HG03571 (cell line): Measurements from ENCODE around the gene TGFB1.
"Not testable (repeated sequence)": the region's sequence is repeated elsewhere in the genome, so short reads cannot be mapped to it uniquely, and the experiment has no call there.

ENCODE experiments used
- ATAC-seq: cut with Tn5 transposase; IDR thresholded peaks from one replicate; pipeline ENCODE4 v1.9.1; 2021; ENCODE audit not compliant: unreplicated experiment

TGFB1 gene

DNA sequence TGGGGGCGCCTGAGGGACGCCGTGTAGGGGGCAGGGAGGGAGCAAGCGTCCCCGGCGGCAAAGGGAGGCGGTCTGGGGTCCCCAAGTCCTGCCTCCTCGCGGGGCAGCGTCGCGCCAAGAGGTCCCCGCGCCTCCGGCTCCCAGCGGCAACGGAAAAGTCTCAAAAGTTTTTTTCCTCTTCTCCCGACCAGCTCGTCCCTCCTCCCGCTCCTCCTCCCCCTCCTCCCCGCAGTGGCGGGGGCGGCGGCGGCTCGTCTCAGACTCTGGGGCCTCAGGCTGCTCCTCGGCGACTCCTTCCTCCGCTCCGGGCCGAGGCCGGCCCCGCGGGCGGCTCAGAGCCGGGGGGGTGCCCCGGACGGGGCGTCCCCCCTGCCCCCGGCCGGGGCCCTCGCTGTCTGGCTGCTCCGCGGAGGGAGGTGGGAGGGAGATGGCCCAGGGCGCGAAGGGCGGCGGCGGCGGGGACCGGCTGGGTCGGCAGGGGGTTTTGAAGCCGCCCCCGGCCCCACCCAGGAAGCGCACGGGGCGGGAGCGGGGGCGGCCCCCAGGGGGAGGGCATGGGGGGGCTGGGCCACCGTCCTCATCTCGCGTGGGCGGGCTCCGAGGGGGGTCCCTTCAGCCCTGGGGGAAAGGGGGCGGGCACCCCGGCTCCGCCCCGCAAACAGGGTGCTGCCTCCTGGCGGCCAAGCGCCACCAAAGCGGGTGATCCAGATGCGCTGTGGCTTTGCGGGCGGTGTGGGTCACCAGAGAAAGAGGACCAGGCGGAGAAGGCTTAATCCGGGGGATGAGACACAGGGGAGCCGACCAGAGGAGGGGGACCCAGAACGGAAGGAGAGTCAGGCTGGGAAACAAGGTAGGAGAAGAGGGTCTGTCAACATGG, at the start of gene TGFB1:
Gene TGFB1 (minus strand): TSS at position 457 of the 877 bp plus-strand sequence. CDS start 878 bp downstream, outside the sequence.
- ATAC-seq, result peak; percentile 37

DNA sequence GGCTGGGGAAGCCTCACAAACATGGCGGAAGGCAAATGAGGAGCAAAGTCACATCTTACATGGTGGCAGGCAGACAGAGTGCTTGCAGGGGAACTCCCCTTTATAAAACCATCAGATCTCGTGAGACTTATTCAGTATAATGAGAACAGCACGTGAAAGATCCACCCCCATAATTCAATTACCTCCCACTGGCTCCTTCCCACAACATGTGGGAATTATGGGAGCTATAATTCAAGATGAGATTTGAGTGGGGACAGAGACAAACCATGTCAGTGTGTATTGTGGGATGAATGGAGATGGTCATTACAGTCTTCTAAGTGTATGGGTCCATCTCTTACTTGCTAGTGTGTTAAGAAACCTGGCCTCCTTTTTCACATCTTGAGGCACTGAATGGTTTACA, 48.3 kb upstream of the TGFB1 start:
- ATAC-seq, result no peak

DNA sequence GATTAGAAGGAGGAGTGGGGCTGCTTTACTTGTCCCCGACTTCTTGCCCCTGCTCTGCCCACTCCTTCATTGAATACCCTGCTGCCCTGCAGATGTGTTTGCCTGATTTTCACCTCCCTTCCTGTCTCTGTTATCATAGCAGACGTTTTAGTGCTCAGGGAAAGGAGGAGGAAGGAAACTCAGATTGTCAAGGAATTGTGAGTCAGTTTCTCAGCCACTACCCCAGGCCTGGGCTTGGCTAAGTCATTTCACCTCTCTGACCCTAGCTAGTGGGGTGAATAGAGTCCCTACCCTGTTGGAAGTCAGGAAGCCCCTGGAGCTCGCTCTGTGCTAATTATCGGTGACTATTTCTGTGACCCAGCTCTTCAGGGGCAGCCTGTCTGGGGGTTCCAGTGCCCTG, 47.8 kb upstream of the TGFB1 start:
- ATAC-seq, result no peak

DNA sequence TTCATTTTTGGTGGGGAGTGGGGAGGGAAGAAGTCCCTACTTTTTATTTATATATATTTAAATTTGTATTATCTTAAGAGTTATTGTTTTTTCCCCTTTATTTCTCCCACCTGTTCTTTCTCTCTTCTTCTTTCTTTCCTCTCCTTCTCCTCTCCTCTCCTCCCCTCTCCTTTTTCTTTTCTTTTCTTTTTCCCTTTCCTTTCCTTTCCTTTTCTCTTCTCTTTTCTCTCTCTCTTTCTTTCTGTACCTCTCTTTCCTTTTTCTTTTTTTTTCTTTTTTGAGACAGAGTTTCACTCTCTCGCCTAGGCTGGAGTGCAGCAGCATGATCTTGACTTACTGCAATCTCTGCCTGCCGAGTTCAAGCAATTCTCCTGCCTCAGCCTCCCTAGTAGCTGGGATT, 45.8 kb upstream of the TGFB1 start:
- no peak for ATAC-seq

DNA sequence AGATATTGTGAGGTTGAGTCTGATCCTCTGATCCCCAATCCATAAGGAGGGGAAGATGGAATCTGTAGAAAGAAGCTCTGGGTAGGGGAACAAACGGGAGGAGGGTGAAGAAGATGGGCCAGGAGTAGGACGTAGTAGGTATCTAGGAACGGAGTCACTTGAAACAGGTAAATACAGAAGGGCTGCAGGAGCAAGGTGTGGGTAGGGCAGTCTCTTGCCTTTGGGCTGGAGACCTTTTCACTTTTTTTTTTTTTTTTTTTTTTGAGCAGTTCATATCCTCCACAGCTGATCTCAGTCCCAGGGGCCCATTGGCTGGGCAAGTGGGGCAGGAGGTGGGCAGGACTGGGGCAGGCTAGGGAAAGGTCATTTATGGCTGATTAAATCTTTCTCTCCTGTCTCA, 45.4 kb upstream of the TGFB1 start:
- no peak for ATAC-seq

DNA sequence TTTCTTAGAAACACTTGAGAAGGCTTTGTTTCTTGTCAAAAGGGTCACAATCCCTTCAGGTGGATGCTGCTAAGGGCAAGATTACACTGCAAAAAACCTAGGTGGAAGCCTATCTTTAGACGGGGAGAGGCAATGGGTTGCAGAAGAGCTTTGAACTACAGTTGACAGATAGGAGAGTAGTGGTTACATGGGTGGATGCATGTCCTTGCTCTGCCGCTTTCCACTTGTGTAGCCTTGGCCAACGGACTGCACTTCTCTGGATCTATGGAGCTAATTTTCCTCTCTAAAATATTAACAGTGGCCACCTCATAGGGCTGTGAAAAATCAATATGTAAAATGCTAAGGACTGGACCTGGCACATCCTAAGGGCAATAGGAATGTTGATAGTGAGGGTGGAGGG, 44.9 kb upstream of the TGFB1 start:
- ATAC-seq, result no peak

DNA sequence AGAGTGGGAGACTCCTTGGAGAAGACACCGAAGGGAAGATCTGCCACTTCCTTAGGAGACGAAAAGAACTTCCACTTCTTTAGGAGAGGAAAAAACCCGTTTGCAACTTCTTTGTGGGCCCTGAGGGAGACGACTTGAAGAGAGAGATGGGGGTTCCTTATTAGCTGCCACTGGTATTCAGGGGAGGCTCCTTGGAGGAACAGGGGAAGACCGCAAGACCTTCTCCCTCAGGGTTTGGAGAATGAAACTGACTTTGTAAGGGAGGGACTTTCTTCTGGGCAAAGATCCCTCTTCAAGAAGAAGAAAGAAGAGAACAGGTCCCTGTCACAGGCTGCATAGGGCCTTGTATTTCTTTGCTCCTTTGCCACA, 44.3 kb upstream of the TGFB1 start:
- ATAC-seq, result no peak

DNA sequence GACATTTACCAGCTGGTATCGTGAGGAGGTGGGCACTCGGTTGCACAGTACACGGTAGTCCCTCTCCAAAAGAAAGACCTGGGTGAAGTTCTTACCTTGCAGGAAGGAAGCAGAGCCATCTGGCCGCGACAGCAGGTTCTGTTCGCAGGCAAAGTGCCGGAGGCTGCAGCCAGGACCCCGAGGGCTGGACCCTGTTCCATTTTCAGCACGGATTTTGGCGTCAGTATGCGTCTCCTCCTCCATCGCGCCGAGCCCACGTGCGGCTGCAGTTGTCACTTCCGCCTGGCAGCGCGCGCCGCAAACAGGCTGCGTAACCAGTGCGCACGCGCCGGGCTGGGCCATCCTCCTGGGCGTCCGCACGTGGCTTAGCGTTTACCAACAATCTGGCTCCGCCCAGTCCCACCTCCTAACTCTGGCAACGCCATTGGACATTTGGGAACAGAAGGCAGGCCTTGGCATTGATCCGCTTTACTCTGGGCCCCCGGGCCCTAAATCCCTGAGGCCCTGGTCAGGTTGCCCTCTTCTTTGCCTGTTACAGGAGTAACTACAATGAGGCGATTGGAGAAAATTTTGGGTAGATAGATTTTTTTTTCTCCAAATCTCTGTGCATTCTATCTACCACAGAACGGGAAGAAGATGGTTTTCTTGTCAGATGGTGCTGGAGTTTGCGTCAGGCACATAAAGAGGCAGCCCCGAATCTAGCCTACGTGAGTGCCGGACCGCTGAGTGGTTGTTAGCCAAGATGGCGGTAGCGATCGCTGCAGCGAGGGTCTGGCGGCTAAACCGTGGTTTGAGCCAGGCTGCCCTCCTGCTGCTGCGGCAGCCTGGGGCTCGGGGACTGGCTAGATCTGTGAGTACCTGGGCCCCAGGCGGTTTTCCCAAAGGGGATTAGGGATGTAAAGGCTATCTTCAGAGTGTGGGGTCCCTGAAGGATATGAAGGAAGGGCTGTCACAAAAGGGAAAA, 43.6 kb upstream of the TGFB1 start, which contains the start of the genes BCKDHA and EXOSC5:
Gene BCKDHA (plus strand): TSS at position 733 of the 964 bp plus-strand sequence. CDS start 10 bp downstream, at position 743.
Gene EXOSC5 (minus strand): TSS at position 274 of the 964 bp plus-strand sequence. CDS start 31 bp downstream, at position 243.
- ATAC-seq, result peak; percentile 82

DNA sequence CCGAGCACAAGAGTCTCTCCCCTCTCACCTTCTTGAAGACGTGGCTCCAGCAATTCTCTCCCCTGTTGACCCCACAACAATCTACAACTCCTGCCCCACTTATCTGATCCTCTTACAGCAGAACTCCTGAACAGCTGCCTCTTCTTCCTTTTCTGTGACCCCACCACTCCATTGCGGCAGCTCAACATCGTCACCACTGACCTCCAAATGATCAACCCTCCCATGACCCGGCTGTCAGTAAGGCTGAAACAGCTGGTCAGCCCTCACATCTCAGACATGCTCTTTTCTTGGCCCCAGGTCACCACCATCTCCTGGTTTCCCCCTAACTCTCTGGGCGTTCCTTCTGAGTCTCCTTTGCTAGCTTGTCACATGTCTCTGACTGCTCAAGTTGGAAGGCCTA, 41.6 kb upstream of the TGFB1 start:
- ATAC-seq, result no peak

DNA sequence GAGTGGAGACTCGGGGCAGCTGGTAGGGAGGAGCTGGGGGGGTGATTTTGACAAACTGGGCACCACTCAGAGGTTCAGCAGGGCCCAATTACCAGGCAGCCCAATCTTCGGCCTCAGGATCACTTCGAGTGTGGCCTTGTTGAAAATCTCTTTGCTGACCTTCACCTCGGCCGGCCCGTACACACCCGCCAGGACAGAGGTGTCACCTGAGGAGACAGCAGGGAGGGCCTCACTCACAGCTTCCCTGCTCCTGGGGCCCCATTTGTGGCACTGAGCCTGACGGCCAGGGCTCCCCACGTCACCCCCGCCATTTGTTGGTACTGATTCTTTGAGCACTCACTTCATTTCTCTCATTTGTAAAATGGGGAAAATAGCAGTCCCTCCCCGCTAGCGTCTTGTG, 39.1 kb upstream of the TGFB1 start:
- ATAC-seq, result no peak

DNA sequence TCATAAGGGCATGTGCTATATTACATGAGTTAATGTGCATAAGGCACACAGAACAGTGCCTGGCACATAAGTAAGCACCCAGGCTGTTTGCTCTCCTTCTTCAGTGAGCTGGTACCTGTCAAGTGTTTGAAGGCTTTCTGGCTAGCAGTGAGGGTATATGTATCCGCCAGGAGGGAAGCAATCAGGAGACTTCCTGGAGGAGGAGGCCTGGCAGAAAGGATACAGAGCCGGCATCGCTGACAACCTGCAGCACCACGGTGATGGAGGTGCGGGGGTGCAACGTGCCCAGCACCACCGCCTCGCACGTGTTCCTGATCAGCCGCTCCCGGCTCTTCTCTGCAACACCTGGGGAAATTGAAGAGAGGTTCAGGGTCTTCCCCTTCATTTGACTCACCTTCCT, 37.9 kb upstream of the TGFB1 start:
- no peak for ATAC-seq

DNA sequence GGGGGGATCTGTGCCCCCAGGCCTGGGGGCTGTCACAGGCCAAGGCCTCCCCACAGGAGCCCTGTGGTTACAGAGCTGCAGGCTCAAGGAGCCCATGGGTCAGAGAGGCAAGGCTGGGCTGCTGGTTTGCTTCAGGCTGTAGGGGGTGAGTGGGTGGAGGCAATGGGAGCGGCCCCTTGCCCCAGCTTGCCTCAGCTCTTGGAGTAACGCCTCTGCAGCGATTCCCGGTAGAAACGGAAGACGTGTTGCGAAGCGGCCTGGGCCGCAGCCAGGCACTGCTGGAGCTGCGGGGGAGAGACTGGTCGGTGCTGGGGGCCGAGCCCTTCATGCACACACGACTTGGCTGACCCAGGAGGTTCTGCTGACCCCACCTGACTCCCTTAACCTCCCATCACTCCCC, 32.7 kb upstream of the TGFB1 start:
- ATAC-seq, result no peak

DNA sequence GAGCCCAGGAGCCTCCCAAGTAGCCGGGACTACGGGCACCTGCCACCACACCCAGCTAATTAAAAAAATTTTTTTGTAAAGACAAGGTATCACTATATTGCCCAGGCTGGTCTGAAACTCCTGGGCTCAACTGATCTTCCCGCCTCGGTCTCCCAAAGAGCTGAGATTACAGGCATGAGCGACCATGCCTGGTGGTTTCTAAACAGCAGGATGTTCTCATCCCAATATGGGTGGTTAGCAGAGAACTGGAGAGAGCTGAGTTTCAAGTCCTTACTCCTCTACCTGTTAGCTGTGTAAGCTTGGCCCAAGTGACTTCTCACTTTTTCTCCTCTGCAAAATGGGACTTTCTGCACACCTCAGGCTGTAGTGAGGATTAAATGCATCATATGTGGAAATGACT, 30.6 kb upstream of the TGFB1 start:
- no peak for ATAC-seq

DNA sequence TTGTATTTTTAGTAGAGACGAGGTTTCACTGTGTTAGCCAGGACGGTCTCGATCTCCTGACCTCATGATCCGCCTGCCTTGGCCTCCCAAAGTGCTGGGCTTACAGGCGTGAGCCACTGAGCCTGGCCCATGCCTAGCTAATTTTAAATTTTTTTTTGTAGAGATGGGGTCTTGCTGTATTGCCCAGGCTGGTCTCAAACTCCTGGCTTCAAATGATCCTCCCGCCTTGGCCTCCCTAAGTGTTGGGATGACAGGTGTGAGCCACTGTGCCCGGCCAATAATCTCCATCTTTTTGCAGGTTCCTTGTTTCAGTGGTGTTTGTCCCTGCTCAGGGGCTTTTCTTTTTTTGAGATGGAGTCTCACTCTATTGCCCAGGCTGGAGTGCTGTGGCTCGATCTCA, 27.8 kb upstream of the TGFB1 start:
- not testable (repeated sequence) for ATAC-seq

DNA sequence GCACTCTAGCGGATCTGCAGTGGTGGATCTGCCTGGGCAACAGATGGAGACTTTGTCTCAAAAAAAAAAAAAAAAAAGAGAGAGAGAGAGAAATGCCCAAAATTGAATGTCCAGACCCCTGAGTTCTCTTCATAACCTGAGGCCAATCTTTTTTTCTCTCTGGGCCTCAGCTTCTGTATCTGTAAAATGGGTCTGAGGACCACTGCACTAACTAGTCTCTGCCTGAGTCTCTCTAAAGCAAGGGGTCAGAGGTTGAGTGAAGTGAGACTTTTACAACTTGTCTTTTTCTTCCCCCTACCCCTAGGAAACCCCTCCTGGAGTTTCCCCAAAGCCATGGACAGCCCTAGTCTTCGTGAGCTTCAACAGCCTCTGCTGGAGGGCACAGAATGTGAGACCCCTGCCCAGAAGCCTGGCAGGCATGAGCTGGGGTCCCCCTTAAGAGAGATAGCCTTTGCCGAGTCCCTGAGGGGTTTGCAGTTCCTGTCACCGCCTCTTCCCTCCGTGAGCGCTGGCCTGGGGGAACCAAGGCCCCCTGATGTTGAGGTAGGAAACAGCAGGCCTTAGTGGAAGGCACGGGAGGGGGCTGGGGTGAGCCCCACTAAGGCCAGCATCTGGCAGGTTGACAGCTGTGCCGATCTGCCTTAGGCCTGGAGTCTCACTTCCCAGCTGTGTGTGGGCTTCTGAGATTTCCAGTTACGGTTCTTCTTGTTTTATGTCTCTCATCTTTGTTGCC, 24.4 kb upstream of the TGFB1 start:
- ATAC-seq, result no peak

DNA sequence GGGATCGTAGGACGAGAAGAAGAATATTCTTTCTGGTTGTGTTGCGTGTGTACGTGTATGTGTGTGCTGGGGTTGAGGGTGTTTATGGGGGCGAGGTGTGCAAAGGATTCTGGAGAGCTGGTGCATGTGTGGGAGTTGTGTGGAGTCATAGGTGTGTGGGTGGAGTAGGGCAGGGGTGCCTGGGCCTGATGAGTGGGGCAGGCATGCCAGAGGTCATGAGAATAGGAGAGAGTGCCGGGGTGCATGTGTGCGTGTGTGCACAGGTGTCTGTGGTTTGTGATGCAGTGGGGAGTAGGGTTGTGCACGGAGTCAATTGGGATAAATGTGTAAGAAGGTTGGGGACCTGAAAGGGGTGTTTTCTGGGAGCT, 23.3 kb upstream of the TGFB1 start:
- ATAC-seq, result no peak

DNA sequence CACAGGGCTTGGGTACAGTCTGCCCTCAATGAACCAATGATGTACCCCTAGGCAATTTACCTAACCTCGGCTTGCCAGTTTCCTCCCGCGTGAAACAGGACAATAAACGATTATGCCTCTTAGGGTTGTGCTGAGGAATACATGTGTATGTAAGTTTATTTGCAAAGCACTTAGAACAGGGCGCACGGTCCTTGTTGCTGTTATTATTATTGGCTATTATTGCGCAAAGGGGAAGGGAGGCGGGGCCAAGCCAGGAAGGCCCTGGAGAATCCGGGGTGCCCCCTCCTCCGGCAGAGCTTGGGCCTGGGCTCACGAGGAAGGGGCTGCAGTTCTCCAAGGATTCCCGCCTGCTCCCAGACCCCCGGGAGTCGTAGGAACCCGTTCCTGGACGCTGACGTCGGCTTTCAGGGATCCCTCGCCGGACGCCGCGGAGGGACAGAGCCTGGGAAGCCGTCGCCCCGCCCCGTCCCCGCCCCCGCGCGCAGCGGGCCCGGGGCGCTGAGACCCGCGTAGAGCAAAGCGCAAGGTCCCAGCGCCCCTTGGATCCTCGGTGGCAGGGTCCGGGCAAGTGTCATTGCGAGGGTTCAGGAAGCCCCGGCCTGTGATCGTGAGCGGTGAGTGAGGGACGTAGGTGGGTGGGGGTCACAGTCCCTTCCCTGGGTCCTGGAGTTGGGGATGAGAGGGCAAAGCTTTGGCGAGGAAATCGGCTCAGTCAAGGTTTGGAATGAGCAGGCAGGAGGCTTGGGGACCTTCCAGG, 22.7 kb upstream of the TGFB1 start, which contains the start of gene TMEM91:
Gene TMEM91 (plus strand): TSS at position 293 of the 757 bp plus-strand sequence. CDS start 1,777 bp downstream, outside the sequence.
- ATAC-seq, result no peak

DNA sequence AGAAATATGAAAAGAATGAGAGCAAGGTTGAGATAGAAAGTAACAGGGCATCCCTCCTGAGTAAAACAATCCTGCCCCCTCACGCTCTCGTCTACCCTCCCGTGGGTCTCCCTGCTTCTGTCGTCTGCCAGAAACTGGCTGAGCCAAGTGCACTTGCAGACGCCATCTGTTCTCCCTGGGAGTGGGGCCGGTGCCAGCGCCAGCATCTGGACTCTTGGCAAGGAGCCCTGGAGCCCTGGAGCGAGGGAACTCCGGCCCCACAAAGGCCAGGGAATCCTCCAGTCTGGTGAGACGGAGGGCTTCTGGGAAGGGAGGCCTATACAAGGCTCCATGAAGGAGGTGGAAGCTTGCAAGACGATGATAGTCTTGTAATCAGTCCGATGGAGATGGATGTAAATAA, 20.3 kb upstream of the TGFB1 start:
- ATAC-seq, result no peak

DNA sequence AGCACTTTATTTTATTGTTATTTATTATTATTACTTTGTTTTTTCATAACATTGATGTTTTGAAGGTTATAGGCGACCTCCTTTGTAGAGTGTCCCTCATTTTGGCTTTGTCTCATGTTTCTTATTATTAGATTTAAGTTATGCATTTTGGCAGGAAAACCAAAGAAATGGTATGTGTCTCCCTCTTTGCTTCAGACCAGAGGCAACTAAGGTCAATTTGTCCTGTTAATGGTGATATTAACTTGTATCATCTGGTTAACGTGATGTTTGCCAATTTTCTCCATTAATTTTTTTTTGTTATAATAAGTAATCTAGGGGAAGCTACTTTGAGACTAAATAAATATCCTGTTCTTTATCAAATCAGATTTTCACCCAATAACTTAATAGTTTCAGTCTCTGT, 18.8 kb upstream of the TGFB1 start:
- no peak for ATAC-seq

DNA sequence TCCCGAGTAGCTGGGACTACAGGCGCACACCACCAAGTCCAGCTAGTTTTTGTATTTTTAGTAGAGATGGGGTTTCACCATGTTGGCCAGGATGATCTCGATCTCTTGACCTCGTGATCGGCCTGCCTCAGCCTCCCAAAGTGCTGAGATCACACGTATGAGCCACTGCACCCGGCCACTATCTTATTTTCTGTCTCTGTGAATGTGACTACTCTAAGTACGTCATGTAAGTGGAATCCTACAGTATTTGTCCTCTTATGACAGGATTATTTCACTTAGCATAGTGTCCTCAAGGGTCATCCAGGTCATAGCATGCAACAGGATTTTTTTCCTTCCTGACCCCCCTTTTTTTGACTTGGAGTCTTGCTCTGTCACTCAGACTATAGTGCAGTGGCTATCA, 17.8 kb upstream of the TGFB1 start:
- ATAC-seq, result no peak
